Activated T-cell treated with anti-CD3 and anti-CD28 coated beads for 1 hour (primary cell): ENCODE measurements around the gene PPP1R14B.
"Not testable (repeated sequence)": the region's sequence is repeated elsewhere in the genome, so short reads cannot be mapped to it uniquely, and the experiment has no call there.

ENCODE experiments used
- DNase-seq: peaks from one replicate; pipeline ENCODE4 v3.0.0-alpha.2; 2020; ENCODE audit warnings: low read depth

Gene PPP1R14B

DNA sequence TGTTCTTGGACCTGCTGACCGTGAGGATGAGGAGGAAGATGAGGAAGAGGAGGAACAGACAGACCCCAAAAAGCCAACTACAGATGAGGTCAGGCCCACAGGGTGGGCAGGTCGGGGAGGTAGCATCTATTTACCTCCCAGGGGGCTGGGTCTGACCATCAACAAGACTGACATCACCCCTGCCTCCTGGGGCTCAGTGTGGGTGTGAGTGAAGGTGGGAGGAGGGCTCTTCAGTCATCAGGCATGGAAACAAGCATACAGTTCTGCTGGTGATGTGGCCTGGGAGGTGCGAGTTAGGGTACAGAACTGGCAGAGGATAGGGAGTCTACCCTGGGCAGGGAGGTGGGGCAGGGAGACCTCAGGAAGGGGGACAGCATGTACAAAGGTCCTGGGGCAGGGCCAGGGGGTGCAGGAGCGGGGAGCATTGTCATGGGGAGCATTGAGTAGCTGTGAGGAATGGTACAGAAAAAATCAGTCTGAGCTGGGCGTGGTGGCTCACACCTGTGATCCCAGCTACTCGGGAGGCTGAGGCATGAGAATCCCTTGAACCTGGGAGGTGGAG is 13.5 kb upstream of the PPP1R14B start:
- no peak for DNase-seq

DNA sequence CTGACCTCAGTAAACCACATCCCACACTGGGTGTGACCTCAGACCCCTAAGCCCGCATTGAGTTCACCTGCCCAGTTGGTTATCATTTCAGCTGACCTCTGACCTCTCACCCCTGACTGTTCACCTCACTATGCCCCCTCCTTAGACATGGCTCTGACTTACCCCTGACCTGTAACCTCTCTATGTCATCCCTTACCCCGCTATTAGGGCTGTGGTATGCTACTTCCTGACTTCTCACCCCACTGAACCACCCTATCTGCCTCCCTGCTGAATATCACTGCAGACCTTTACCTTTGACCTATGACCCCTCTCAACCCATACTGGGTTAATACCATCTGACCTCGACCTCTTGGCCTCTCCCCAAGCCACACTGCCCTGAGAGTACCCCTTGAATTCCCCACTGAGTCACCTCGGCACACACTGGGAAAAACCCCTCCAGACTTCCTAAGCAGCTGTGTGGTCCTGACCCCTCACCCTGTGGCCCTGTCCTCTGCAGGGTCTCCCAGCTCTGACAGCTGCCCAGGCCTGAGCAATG is 12.9 kb upstream of the PPP1R14B start:
- no peak for DNase-seq

DNA sequence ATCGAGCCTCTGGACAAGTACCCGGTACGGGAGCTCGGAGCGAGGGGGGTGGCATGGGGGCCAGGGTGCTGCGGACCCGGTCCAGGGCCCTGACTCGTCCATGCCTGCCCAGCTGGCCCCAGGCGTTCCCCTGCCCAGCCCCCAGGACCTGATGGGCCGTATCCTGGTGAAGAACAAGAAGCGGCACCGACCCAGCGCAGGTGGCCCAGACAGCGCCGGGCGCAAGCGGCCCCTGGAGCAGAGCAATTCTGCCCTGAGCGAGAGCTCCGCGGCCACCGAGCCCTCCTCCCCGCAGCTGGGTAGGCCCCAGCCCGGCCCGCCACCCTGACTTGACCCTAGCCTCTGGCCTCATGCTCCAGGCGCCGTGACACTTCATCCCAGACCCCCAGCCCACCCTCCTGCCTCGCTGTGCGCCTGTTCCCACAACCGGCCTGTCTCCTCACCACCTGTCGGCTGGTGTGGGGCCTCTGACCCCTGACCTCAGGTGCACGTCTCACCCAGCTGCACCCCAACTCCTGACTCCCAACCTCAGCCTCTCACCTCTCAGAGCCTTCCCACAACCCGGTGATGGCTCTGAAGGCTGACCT is 12.3 kb upstream of the PPP1R14B start:
- no peak for DNase-seq

DNA sequence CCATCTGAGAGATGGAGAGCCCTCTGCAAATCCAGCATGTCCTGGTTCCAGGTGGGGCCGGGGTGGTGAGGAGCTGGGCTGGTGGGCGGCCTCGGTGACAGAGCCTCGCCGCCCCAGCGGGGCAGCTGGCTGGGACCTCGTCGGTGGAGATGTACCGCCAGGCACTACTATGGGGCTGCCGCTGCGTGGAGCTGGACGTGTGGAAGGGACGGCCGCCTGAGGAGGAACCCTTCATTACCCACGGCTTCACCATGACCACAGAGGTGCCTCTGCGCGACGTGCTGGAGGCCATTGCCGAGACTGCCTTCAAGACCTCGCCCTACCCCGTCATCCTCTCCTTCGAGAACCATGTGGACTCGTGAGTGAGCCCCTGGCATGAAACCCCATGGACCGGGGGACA is 11.6 kb upstream of the PPP1R14B start:
- DNase-seq: no peak

DNA sequence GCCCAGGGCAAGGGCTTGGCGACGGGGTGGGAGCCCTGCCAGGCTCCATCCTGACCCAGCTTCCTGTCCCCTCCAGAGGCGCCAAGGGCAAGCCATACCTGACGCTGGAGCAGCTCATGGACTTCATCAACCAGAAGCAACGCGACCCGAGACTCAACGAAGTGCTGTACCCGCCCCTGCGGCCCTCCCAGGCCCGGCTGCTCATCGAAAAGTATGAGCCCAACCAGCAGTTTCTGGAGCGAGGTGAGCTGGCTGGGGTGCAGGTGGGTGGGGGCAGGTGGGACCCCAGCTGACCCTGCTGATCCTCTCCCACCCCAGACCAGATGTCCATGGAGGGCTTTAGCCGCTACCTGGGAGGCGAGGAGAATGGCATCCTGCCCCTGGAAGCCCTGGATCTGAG is 9.6 kb upstream of the PPP1R14B start:
- DNase-seq: no peak

DNA sequence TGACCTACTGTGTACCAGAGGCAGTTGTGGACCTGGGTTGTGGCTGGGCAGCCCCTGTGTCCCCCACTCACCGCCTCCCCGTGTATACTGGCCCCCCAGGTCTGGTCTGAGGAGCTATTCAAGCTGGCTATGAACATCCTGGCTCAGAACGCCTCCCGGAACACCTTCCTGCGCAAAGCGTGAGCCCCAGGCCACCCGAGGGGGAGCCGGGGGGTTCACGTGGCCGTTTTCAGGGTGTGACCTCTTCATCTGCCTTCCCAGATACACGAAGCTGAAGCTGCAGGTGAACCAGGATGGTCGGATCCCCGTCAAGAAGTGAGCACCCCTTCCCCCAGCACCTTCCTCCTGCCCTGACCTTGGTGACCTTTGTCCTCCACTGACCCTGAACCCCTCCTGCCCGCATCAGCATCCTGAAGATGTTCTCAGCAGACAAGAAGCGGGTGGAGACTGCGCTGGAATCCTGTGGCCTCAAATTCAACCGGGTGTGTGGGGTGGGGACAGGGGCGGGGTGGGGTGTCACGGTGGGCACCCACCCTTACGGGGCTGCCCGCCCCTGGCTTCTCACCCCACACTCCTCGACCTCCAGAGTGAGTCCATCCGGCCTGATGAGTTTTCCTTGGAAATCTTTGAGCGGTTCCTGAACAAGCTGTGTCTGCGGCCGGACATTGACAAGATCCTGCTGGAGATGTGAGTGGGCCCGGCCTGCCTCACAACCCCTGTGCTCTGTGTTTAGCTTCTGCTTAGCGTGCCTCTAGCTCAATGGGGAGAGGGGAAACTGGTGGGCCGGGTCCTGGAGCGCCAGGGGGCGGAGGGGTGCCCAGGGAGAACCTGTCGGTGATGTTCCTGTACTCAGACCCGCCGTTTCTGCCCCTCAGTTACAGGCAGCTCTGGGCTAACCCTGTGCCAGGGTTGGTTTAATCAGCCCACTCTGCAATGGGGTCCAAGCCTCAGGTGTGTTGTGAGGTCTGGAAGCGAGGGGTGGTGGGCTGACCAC is 8.7 kb upstream of the PPP1R14B start:
- DNase-seq: no peak

DNA sequence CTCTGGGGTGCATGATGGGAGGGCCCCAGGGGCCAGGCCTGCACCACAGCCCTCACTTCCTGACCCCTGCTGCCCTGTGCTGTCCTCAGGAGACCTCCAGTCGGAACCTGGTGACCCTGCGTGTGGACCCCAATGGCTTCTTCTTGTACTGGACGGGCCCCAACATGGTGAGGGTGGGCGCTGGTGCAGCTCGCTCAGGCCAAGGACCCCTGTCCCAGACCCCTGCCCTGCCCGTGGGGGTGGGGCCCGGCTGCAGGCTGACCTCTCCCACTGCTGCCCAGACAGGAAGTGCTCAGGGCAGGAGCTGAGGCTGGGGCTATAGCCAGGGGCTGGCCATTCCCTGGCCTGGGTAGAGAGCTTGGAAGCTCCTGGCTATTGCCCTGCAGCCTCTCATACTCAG is 7.6 kb upstream of the PPP1R14B start:
- DNase-seq: no peak

DNA sequence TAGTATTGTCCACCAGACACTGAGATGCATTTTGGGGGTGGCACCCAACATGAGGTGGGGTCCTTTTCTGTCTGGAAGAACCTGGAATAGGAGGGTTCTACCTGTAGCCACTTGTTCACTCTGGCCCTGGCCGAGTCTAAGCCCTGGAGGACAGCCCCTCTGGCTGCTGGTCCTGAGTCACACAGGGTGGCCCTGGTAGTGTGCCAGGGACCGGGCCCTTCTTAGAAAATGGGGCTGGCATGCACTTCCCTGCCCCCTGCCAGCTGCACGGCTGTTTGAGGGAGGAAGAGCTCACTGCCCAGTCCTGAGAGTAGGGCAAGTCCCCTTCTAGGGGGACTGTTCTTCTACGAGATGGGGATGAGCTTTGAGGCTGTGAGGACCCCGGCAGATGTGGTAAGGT is 6.7 kb upstream of the PPP1R14B start:
- no peak for DNase-seq

DNA sequence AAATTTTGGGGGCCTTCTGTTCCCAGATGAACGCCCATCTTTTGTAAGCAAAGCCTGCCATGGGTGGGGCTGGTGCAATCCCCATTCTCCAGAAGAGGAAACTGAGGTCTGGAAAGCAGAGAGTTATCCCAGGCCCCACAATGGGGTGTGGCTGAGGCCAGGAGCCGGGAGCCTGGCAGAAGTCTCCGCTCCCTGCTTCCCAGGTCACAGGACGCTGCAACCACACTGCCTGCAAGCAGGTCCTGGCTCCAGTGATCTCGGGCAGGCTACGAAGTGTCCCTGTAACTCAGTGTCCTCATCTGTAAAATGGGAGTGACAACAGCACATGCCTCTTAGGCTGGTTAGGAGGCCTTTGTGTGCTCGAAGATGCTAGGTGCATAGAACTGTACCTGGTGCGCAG is 6.3 kb upstream of the PPP1R14B start:
- DNase-seq: no peak

DNA sequence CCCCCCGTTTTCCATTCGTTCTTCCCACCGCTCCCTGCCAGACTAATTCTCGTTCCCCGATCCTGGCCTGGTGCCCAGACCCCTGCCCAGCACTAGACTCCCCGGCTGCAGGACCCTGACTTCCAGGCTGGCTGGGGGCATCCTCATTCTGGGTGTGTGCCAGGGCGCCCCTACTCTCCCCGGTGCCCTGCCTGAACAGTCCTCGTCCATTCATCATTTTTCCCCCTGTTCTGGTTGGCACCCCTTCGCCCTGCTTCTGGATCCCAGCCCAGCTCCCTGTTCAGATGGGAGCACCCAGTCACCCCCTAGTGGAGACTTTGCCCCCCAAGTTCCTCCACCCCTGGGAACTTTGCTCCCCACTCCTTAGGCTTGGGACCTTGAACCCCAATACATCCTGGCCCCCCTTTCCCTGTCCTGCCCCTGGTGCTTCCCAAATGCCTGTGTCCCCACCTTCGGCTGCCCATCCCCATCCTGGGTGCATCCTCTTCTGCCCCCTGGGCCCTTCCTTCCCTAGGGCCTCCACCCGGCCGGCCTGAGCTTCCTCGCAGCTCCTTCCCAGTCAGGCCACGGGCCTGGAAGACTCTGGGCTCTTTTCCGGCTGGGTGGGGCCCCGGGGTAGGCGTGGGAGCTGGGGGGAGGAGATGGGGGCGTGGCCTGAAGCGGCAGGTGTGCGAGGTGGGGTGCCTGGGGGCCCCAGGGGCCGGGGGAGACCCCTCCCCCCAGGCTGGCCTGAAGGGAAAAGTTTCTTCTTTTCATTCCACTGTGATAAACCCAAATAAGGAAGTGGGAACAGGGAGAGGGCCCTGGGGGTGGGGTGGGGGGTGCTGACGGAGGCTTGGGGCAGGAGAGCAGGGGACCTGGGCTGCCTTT is 5.5 kb upstream of the PPP1R14B start:
- no peak for DNase-seq

DNA sequence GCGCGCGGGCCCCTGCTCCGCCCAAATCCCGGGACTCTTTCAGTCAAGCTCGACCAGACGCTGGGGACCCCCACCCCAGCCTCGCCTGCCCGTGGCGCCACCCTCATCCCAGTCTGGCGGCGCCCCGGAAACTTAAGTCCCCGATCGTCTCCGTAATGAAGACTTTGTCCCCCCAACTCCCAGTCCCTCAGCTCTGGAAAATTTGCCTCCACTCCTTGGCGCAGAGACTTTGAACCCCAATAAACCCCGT is 4.9 kb upstream of the PPP1R14B start:
- DNase-seq: no peak

DNA sequence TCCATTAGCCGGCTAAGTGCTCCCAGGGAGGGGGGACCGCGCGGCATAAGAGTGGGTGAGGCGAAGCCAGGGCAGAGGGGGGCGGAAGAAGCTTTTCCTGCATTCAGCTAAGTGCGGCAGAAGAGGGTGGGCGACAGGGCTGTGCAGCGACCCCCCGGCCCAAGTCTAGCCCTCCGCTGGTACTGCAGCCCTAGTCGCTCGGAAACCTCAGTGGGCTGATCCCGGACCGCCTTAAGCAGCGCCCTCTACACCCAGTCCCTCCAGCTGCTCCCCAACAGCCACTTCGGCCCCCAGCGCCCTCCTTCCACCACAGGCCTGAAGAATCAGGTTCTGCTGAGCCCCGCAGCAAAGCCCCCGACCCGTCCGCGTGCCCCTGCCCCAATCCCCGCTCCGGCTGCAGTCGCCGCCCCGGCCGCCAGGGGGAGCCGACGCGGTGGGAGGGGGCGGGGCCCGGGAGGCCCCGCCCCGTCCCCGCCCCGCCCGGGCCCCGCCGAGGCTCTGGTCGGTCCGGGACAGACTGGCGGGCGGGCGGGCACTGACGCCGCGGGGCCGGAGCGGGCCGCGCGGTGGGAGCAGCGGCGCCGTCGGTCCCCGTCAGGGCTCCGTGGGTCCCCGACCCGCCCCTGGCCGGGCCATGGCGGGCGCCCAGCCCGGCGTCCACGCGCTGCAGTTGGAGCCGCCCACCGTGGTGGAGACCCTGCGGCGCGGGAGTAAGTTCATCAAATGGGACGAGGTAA is 4.4 kb upstream of the PPP1R14B start, which contains the start of gene PLCB3:
Gene PLCB3 (plus strand): TSS at position 515 of the 737 bp plus-strand sequence. CDS start 120 bp downstream, at position 635.
- peak; percentile 64 for DNase-seq

DNA sequence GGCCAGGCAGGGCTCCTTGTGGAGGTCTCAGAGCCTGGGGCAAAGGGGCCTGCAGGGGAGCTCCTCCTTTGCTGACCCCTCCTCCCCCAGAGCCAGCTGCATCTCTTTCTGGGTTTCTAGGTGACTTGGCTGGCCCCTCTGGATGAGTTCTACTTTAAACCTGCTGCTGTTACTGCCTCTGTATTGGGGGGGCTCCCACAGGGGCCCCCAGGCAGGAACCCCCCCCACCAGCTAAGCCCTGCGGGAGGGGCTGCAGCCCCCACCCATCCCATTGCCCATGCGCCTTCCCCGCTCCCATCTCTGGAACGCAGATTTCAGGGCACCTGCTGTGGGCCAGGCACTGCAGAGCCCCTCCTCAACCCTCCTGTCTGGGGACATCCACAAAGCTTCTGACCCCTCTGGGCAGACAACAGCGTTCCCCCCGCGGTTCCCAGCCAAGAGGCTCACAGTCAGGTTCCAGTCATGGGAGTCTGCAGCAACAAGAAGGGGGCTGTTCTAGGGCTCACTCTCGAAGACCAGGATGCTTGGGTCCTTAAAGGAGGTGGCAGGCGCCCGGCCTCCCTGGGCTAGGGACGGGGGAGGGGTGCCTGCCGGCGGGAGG is 3.8 kb upstream of the PPP1R14B start:
- DNase-seq: no peak

DNA sequence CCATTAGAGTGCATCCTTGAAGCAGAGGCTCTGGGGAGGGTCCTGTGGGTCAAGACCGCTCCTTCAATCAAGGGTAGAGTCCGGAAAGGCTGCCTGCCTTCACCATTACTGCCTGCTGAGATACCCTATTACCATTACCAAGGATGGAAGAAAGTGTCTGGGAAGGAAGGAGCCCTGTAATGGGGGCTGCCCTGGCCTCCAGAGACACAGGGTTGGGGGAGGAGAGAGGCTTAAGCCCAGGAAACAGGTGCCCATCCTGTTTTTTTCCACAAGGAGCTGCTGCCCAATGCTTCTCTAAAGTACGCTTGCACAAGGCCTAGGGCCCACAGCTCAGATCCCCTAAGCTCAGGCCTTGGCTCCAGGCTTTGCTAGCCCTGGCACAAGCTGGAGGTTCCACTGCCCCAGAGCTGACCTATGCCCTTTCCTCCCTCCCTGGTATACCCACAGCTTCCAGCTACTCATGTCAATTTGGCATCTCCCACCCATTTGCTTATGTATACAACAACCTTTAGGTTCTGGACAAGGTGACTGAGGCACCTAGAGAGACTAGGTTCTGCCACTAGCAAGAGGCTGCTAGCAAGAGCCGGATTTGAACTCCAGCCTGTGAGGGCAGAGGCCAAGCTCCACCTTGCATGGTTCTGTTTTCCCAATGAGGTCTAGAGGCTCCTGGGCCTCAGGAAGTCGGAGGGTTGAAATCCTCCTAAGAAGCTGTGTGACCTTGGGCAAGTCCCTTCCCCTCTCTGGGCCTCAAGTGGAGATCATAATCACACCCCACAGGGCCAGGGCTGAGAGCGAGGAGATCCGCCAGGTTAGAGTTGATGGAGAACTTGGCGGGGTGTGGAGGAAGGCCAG is 3.0 kb upstream of the PPP1R14B start:
- no peak for DNase-seq

DNA sequence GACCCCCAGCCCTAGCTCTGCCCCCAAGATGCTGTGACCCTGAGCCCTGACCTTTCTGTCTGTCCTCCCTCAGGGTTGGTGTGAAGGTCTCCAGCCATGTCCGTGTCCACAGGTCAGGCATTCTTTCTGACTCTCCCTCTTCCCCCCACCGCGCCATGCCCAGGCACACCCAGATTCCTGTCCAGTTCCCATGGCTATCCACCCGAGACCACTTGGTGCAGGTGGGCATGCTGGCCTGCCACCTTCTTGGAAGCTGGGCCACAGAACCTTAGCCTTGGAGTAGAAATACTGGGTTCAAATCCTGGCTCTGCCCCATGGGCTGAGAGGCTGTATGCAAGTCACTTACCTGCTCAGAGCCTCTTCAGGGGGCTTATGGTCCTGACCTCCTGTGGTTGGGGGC is 2.3 kb upstream of the PPP1R14B start:
- no peak for DNase-seq

DNA sequence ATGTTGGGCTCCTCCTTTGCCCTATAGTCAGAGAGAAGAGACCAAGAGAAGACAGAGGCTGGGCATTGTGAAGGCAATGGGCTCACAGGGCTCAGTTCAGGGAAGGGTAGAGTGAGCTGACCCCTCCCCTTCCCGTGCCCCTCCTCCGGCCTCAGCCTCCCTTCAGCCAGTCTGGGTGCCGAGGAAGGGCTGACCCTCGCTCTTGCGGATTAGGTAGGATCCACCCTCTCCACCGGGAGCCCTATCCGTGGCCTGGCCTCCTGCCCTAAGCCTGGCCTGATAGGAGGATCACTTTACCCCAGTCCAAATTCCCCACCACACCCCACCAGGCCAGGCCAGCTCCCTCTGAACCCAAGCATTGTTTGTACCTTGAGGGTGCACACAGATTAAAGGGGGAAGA is 1.8 kb upstream of the PPP1R14B start:
- DNase-seq: no peak

DNA sequence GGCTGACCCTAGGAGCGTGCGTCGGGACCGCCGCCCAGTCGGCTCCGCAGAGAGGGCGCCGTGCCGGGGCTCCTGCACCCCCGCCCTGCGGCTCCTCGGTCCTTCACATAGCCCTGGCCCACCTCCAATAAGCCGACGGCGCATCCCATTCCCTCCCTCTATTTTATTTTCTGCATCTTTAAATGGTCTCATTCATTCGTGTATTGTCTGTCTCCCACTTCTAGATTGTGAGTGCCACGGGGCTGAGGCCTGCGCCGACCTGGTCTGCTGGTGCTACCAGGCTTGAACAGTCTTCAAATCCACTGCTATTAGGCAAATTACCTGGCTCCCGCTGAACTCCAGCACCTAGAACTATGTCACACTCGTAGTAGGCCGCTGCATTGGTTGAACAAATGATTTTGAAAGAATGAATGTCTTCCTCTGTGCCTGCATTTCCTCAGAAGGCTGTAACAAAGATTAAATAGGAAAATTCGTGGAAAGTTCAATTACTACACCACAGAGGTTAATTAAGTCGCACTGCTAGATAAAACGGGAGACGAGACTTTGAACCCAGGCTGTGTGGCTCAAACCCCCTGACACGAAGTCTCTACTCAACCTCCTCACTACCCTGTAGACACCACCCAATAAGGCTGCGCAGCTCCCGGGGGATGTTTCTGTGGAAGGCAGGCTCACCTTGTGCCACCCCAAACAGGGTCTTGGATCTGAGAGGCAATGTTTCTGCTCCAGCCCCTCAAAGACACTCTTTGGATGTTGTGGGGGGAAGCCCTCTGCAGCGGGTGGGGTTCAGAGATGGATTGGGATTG is 1.2 kb upstream of the PPP1R14B start:
- DNase-seq: no peak

DNA sequence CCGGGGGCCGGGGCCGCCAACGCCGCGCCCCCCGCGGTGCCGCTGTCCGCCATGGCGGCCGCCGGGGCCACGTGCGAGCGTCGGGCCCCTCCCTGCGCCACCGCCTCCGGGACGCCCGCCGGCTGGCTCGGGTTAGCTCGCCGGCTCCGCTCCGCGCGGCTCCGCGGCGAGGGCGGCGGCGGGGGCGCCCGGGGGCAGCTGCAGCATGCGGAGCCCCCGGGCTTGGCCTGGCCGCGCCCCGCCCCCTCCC is 197 bp downstream of the PPP1R14B start:
- not testable (repeated sequence) for DNase-seq

DNA sequence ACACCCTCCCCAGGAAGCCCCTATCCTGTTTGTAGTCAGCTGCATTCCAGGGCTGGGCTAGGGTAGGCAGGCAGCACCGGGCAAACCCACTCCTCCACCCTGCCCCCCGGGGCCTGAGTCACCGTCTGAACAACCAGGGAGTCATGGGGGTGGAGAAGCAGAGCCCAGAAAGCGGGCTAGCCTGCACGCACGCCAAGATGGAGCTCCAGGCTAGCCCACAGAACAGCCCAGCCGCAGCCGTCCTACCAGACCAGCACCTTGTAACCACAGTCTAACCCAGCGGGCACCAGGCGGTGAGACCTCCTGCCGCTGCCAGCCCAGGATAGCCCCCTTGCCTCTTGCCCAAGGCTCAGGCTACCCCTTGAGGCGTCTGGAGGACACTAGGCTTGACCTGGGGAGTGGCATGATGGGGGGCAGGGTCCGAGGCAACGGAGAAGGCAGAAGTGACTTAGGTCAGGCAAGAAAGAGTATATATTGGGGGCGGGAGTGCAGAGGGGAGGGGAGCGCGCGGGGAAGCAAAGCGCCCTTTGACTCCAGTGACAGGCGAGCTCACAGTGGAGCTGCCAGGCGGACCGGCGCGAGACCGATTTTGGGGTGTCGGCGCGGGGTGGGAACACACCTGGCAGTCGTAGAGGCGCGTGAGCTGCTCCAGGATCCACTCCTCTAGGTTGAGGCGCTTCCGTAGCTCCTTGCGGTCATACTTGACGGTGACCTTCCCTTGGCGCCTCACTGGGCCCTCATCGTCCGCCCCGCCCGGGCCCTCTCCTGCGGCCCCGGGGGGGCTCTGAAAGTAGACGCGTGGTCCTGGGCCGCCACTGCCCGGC is 734 bp downstream of the PPP1R14B start:
- DNase-seq: peak; percentile 53
